HG02973 (cell line): Measurements from ENCODE around the gene STYXL2.

Experiments
- ATAC-seq: cut with Tn5 transposase; IDR thresholded peaks from one replicate; pipeline ENCODE4 v1.9.1; 2021; ENCODE audit warnings: moderate library complexity; ENCODE audit not compliant: unreplicated experiment

STYXL2 gene

GRCh38 chr1:167128261-167129227 is 34.7 kb downstream of the STYXL2 start:
- no peak for ATAC-seq

- ATAC-seq: no peak
These were observed 37.1 kb downstream of the STYXL2 start for GRCh38 chr1:167130829-167131510.

- no peak for ATAC-seq
These were observed 38.6 kb downstream of the STYXL2 start for GRCh38 chr1:167132301-167133010.

GRCh38 chr1:167135281-167135840 is 41.5 kb downstream of the STYXL2 start:
- ATAC-seq: no peak

- no peak for ATAC-seq
These were observed 42.3 kb downstream of the STYXL2 start for GRCh38 chr1:167136191-167136614.

GRCh38 chr1:167136806-167137205 is 42.9 kb downstream of the STYXL2 start:
- ATAC-seq: no peak

- no peak for ATAC-seq
These were observed 43.5 kb downstream of the STYXL2 start for GRCh38 chr1:167137332-167137781.

GRCh38 chr1:167137793-167138510 is 44.1 kb downstream of the STYXL2 start:
- ATAC-seq: no peak

- no peak for ATAC-seq
These were observed 44.8 kb downstream of the STYXL2 start for GRCh38 chr1:167138703-167139102.

GRCh38 chr1:167141963-167142362 is 48.1 kb downstream of the STYXL2 start:
- ATAC-seq: no peak
